ENCODE measurements around the gene DAPK2. TPM values are rescaled to one million over a fixed set of nuclear protein-coding genes. Genes with fewer than 3 reads are reported as not detected.

The DAPK2 gene
- total and polyA plus RNA-seq, 2 of the 4 experiments (the other 2 are of a cell fraction), result 0.34 to 0.36 TPM

DNA sequence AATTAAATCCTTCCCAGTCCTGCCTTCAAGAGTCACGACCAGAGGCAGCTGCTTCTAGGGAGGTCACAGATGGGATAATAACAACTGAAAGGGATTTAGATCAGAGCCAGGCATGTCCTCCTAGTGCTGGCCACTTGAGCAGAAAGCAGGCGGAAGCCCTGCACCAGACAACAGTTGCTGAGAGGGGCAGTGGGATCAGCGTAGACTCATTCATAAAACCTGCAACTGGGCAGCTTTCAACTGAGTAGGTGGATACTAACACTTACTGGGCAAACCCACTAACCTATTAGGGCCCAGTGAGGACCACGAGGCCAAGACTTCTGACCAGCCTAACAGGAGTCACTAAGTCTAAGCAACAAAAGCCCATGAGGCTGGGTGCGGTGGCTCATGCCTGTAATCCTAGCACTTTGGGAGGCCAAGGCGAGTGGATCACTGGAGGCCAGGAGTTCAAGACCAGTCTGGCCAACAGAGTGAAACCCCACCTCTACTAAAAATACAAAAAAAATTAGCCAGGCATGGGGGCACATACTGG, 67.0 kb downstream of the DAPK2 start:
- DNase-seq (no peak), ATAC-seq (ENCODE audit: low read depth) (peak; percentile 60)
- no peak overlapping the region for H4K8ac ChIP-seq (ENCODE audit: low read depth in 2 of 2, low read length in 2 of 2)
- CTCF ChIA-PET, result interaction anchor here (1.1 kb wide), 2 partner anchors 11 kb away, joined by 3 read pairs; no protein-coding TSS in a partner anchor
- dilution Hi-C loops (cut with HindIII; ENCODE audit: low sequenced_read_pairs, unreplicated experiment), result no loop called here
- no peak overlapping the region for H3K4me3 ChIP-seq (ENCODE audit: insufficient read depth, low read depth, low read length)
- H3K9ac ChIP-seq (ENCODE audit: low read depth, low read length), result no peak overlapping the region
- no peak overlapping the region for H4K91ac ChIP-seq (ENCODE audit: insufficient read depth, low read depth, low read length)
- WGBS, 2 experiments (ENCODE audit: extremely low coverage in 2 of 2, insufficient read length in 1 of 2), result 60% methylated on average over 1 of the region's 6 CpGs; no CpG with 5 or more reads in 1 of the 2 experiments
- no peaks in the 10 kb centered on the region; the same call in 1 of the 2 replicates for H4K20me1 ChIP-seq (ENCODE audit: insufficient read depth, low read length)
- H2BK15ac ChIP-seq (ENCODE audit: low read depth, low read length), result no peak overlapping the region
- no peaks in the 10 kb centered on the region for H3K9me3 ChIP-seq (ENCODE audit: control insufficient read depth, insufficient read depth, low read length)
- no peak overlapping the region for H2BK20ac ChIP-seq (ENCODE audit: low read depth, low read length)
- H4K5ac ChIP-seq (ENCODE audit: low read depth, low read length), result no peak overlapping the region
- H3K27ac ChIP-seq (ENCODE audit: insufficient read depth, low read length), result no peak overlapping the region
- H2BK120ac ChIP-seq (ENCODE audit: low read depth, low read length), result no peak overlapping the region; the same call in 1 of the 2 replicates
- no peak overlapping the region for H3K18ac ChIP-seq (ENCODE audit: low read depth, low read length)
- H3K14ac ChIP-seq (replicated peaks; ENCODE audit: low read depth, low read length), result no peak overlapping the region
- no peak overlapping the region for H2AK9ac ChIP-seq (replicated peaks; ENCODE audit: low read depth, low read length, poor library complexity)
- H3K4ac ChIP-seq (ENCODE audit: low read depth, low read length), result no peak overlapping the region
- peaks cover 7% of the 10 kb centered on the region; the same call in 1 of the 2 replicates for H3K4me1 ChIP-seq (ENCODE audit: control insufficient read depth, insufficient read depth, low read length)
- H2BK5ac ChIP-seq (ENCODE audit: low read depth, low read length, poor library complexity, severe bottlenecking), result no peak overlapping the region
- no peak overlapping the region for H3K23ac ChIP-seq (ENCODE audit: low read depth, low read length)
- TF ChIP-seq MXI1 (IDR thresholded peaks at IDR 0.05; ENCODE audit: borderline replicate concordance, low read depth, low read length), result no peak
- no peak for TF ChIP-seq SMC3 (IDR thresholded peaks at IDR 0.05; ENCODE audit: low read depth, low read length)
- TF ChIP-seq MAZ (IDR thresholded peaks at IDR 0.05; ENCODE audit: borderline replicate concordance, low read depth, low read length), result no peak
- TF ChIP-seq, protein P1, sequence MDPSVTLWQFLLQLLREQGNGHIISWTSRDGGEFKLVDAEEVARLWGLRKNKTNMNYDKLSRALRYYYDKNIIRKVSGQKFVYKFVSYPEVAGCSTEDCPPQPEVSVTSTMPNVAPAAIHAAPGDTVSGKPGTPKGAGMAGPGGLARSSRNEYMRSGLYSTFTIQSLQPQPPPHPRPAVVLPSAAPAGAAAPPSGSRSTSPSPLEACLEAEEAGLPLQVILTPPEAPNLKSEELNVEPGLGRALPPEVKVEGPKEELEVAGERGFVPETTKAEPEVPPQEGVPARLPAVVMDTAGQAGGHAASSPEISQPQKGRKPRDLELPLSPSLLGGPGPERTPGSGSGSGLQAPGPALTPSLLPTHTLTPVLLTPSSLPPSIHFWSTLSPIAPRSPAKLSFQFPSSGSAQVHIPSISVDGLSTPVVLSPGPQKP (IDR thresholded peaks at IDR 0.05; ENCODE audit: borderline replicate concordance, low read depth, low read length), result no peak
- TF ChIP-seq NFE2L2 (IDR thresholded peaks at IDR 0.05; ENCODE audit: low read depth, low read length), result no peak
- no peak for TF ChIP-seq RAD21 (IDR thresholded peaks at IDR 0.05; ENCODE audit: low read length)
- in situ Hi-C loops (cut with MboI; ENCODE audit: low sequenced_read_pairs), result no loop called here
- H2AK5ac ChIP-seq (ENCODE audit: low read depth, low read length), result no peak overlapping the region; the same call in 1 of the 2 replicates
- H3K4me2 ChIP-seq (ENCODE audit: low read depth, low read length), result no peak overlapping the region
- no peaks in the 10 kb centered on the region for H3K79me1 ChIP-seq (ENCODE audit: low read depth in 1 of 2, low read length in 2 of 2)
- no peak overlapping the region for H3K56ac ChIP-seq (ENCODE audit: extremely low read depth, insufficient read depth, low read length)
- intact Hi-C loops (cut with micrococcal nuclease), result no loop called here
- no peaks in the 10 kb centered on the region for H3K36me3 ChIP-seq (ENCODE audit: control insufficient read depth, insufficient read depth, low read length)
- H3K9me1 ChIP-seq (ENCODE audit: insufficient read depth, low read length), result no peaks in the 10 kb centered on the region; the same call in 1 of the 2 replicates
- BruUV-seq (replicated peaks), result no TSS peak
- POLR2A ChIA-PET (ENCODE audit: unreplicated experiment), result interaction anchor here (0.5 kb wide), 1 partner anchor 99 kb away, joined by 3 read pairs; no protein-coding TSS in a partner anchor
- H2AFZ ChIP-seq (replicated peaks; ENCODE audit: low read length, poor library complexity), result no peak overlapping the region
- peaks cover 2% of the 10 kb centered on the region; the same call in 1 of the 2 replicates for H3K27me3 ChIP-seq (ENCODE audit: control insufficient read depth, insufficient read depth, low read length)
